Psoas muscle (tissue), 8 donors: ENCODE data around the gene URB2. TPM values are rescaled to one million over a fixed set of nuclear protein-coding genes. Genes with fewer than 3 reads are reported as not detected.

Experiments used
- ATAC-seq, 4 donors: fragments of 200-7000 bp; cut with Tn5 transposase; one replicate each; pipeline ENCODE4 v1.9.1; 2020; ENCODE audit warnings: moderate library complexity in 3 of 4, mild to moderate bottlenecking in 2 of 4
- DNase-seq, 2 donors: peaks; one replicate each; pipeline ENCODE4 v3.0.0-alpha.2; 2020
- H3K27ac ChIP-seq: fragments of 200-600 bp; one replicate; pipeline ENCODE4 v1.8.0; 2022
- H3K27me3 ChIP-seq, 3 donors: fragments of 200-600 bp in 1 of 3; one replicate each; pipeline versions ENCODE4 v1.6.1 to v1.8.0; 2013 to 2022; ENCODE audit warnings: low read length in 2 of 3, mild to moderate bottlenecking in 2 of 3, moderate library complexity in 1 of 3; ENCODE audit not compliant: insufficient read depth in 3 of 3
- H3K36me3 ChIP-seq, 2 donors: fragments of 200-600 bp in 1 of 2; one replicate each; pipeline versions ENCODE4 v1.6.1 to v1.8.0; 2013 to 2022; ENCODE audit warnings: low read depth in 1 of 2, mild to moderate bottlenecking in 1 of 2, moderate library complexity in 1 of 2; ENCODE audit not compliant: insufficient read depth in 1 of 2
- H3K4me1 ChIP-seq: fragments of 200-600 bp; one replicate; pipeline ENCODE4 v1.8.0; 2022
- H3K4me3 ChIP-seq: fragments of 200-600 bp; one replicate; pipeline ENCODE4 v1.8.0; 2022; ENCODE audit warnings: mild to moderate bottlenecking
- H3K9me3 ChIP-seq: fragments of 200-600 bp; one replicate; pipeline ENCODE4 v1.8.0; 2022
- CTCF ChIP-seq: fragments of 200-600 bp; IDR thresholded peaks from one replicate; pipeline ENCODE4 v1.8.0; 2022; ENCODE audit warnings: antibody characterized with exemption
- WGBS, 3 donors: extraction: QIAGEN DNeasy Blood & Tissue Kit; methylation state at CpG; one replicate each; pipeline versions ENCODE4 v1.1.6 to v1.1.7; 2013; 5-methylcytosine and 5-hydroxymethylcytosine counted together
- intact Hi-C, 2 donors: fragments of 100-400 bp; cut with DNase I; formaldehyde crosslinking; loops; one replicate each; pipeline versions ENCODE4 v1.11.0 to v1.14.2; 2022
- long read RNA-seq, 2 donors: library from polyadenylated mRNA; unstranded; transcript quantifications; one replicate each; pipeline ENCODE4 v2.0.0, GENCODE V29; 2021
- polyA plus RNA-seq, 3 donors: library from polyadenylated mRNA; stranded (reverse); fragments of 200-250 nt; gene quantifications; one replicate each; pipeline ENCODE4 v1.2.3, GENCODE V29; 2013
- total RNA-seq, 4 donors: library from RNA; stranded (reverse); fragmentation: NEBNext Ultra II Directional in 2 of 4; extraction: Animal tissue kit (Norgen Biotek cat#: 25700) in 2 of 4; gene quantifications; one replicate each; pipeline versions ENCODE4 v1.2.1 to v1.2.4, GENCODE V29; 2021 to 2023
- donor health status: healthy with polysubstance abuse.
- donor health status: DM: no; HTN: no; CAD: no; lungs with moderate emphysema.
- donor health status: Bipolar disorder and iron deficiency.
- donor health status: healthy.
- donor health status: DM: yes; HTN: yes; CAD: no.
- donor health status: DM: no; HTN: no; CAD: no.
- donor health status: DM: no; HTN: no; CAD: no.
- donor health status: DM: yes; HTN: yes; CAD: no.

The URB2 gene
- total RNA-seq (10 to 100 TPM in 3 of 4 donors, 1 to 10 TPM in 1; 8.3 to 18.2 (median 16.8) TPM), polyA plus RNA-seq (10 to 100 TPM in 1 of 3 donors, 1 to 10 TPM in 2; 4.7 to 10.2 (median 9.2) TPM)
- long read RNA-seq, donor 1, full-length matches to known transcripts = 16 of 25 reads
- long read RNA-seq, donor 1, partial matches to known transcripts = 5 of 25 reads
- long read RNA-seq, donor 1, other reads (novel, unspliced or antisense) = 4 of 25 reads
- long read RNA-seq, donor 2, full-length matches to known transcripts = 9 of 27 reads
- long read RNA-seq, donor 2, partial matches to known transcripts = 12 of 27 reads
- long read RNA-seq, donor 2, other reads (novel, unspliced or antisense) = 6 of 27 reads

- 0 to 1% (median 0%) methylated on average over 73 to 97 of the region's 97 CpGs for WGBS, 3 donors
- no peak for TF ChIP-seq CTCF
- Histone ChIP-seq H3K27me3 (no peaks in the 10 kb centered on the region), H3K27ac (peak within 1 kb of the TSS; percentile 96), H3K4me1 (peaks cover 45% of the 10 kb centered on the region), H3K36me3 (peaks cover 4 to 12% of the 10 kb centered on the region in 2 donors), H3K4me3 (peak within 1 kb of the TSS; percentile 98), H3K9me3 (no peaks in the 10 kb centered on the region)
- intact Hi-C loops = loop anchor here (1.0 to 10.0 kb wide), 3 partner anchors 67 to 191 kb away; partner anchors contain the start of genes ABCB10 (in 1 of the 2) and ACTA1 (in 1 of the 2)
- DNase-seq (peak; percentile 90 to 95), ATAC-seq (peak; percentile 87 to 96 (median 90))
Measured at GRCh38 chr1:229625915-229626831, at the start of gene URB2, which contains the start of gene TAF5L. URB2 (plus strand) TSS chr1:229626247; CDS start chr1:229627634, 1,387 bp downstream. TAF5L (minus strand) TSS chr1:229626122; CDS start chr1:229614482, 11,640 bp downstream.

DNA sequence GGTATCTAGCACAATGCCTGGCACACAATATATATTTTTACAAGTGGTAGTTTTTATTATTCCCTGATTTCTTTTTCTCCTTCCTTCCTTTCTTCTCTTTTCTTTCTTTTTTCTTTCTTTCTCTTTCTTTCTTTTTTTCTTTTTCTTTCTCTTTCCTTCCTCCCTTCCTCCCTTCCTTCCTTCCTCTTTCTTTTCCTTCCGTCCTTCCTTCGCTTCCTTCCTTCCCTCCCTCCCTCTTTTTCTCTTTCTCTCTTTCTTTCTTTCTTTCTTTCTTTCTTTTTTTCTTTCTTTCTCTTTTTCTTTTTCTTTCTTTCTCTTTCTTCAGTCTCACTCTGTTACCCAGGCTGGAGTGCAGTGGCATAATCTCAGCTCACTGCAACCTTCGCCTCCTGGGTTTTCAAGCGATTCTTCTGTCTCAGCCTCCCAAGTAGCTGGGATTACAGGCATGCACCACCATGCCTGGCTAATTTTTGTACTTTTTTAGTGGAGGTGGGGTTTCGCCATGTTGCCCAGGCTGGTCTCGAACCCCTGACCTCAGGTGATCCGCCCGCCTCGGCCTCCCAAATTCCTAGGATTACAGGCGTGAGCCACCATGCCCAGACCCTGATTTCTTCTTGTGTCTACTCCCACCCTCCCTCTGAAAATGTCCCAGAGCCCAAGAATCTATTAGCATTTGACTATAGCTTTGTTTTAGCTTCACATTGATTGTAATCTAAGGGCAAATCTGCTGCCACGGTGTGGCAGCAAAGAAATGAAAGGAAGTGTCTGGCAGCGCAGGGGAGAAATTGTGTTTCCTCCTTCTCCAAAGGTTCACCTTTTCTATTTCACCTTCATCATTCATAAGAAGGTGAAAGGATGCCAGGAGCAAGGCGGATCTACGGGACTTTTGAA is 47.6 kb upstream of the URB2 start:
- Histone ChIP-seq H3K4me3 (no peak overlapping the region), H3K9me3 (no peaks in the 10 kb centered on the region), H3K27ac (no peak overlapping the region), H3K4me1 (peaks cover 7% of the 10 kb centered on the region), H3K36me3 (no peaks in the 10 kb centered on the region), H3K27me3 (no peaks in the 10 kb centered on the region)
- intact Hi-C loops = no loop called here
- DNase-seq = no peak
- 71 to 77% (median 73%) methylated on average over 13 to 14 of the region's 14 CpGs for WGBS, 3 donors
- ATAC-seq = no peak
- TF ChIP-seq CTCF = no peak

DNA sequence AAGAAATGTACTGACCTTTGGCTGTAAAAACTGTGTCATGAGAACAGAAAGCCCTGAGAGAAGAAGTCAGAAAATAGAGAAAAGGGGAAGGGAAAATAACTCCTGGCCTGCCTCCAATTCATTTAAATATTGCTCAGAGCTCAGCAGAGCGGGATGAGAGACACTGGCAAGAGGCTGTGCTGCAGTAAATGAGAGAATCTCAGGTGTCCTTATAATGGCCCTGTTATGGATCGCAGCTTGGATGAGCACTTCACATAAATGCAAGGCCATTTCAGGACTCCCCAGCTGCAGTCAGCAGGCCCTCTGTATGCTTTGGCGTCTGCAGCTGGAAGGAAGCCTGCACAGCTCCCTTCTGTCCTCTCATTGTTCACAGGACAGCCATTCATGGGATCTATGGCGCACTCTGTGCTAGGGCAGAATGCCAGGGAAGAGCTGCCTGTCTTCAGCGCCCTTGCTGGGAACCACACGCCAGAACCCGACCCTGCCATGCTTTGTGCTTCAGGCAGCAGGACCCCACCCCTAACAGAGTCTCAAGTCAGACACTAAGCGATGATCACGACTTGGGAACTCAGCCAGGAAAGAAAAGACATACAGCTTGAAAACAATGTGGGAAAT is 46.9 kb upstream of the URB2 start:
- H3K4me3 ChIP-seq = peak overlapping the region; percentile 13
- no peak for DNase-seq
- H3K27ac ChIP-seq = no peak overlapping the region
- no peaks in the 10 kb centered on the region for H3K36me3 ChIP-seq
- no peaks in the 10 kb centered on the region for H3K9me3 ChIP-seq
- intact Hi-C loops = no loop called here
- H3K27me3 ChIP-seq = no peaks in the 10 kb centered on the region
- H3K4me1 ChIP-seq = peaks cover 7% of the 10 kb centered on the region
- WGBS, 3 donors = 5 to 11% (median 10%) methylated on average over 9 of the region's 9 CpGs
- ATAC-seq = peak; percentile 34 to 64 (median 45)
- no peak for TF ChIP-seq CTCF

DNA sequence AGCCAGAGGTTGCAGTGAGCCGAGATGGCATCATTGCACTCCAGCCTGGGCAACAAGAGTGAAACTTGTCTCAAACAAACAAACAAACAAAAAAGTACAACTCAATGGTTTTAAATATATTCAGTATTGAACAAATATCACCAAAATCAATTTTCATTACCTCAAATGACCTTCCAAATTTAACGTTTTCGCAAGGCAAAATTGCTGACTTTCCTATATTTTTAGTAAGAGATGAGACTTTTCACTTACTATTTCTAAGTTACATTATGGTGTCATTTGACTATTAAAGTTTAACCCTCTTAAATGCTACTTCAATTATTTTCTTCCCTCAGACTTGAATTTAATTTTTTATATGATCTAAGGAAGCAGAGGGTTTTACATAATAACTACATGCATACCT is 44.6 kb upstream of the URB2 start:
- 80 to 92% (median 82%) methylated on average over 3 of the region's 3 CpGs for WGBS, 3 donors
- peaks cover 7% of the 10 kb centered on the region for H3K4me1 ChIP-seq
- ATAC-seq = no peak
- H3K27ac ChIP-seq = no peak overlapping the region
- no peaks in the 10 kb centered on the region for H3K9me3 ChIP-seq
- DNase-seq = no peak
- no peaks in the 10 kb centered on the region for H3K27me3 ChIP-seq
- no peak overlapping the region for H3K4me3 ChIP-seq
- no peak for TF ChIP-seq CTCF
- H3K36me3 ChIP-seq = no peaks in the 10 kb centered on the region
- intact Hi-C loops = no loop called here
